ENCODE results near the gene INSYN2B. TPM values are rescaled to one million over a fixed set of nuclear protein-coding genes. Genes with fewer than 3 reads are reported as not detected.

Gene INSYN2B
- total and polyA plus RNA-seq, 2 experiments from 2014 or later, result not detected

DNA sequence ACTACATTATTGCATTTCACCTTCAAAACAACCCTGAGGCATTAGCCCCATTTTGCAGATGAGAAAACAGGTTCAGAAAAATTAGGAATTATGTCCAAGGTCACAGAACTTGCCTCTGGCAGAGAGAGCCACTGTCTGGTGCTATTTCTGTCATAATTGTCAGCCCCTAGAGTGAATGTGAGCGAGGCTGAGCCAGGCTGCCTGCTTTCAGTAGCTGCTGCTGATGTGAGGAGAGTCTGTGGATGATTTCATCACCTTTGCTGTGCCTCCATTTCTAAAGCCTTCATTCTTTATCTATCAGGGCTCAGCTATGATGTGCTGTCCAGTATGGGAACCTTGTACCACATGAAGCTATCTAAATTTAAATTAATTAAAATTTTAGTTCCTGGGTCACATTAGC lies 71.4 kb downstream of the INSYN2B start:
- H3K27ac ChIP-seq (ENCODE audit: low read depth), result no peak overlapping the region
- H3K27me3 ChIP-seq (ENCODE audit: insufficient read depth), result no peaks in the 10 kb centered on the region
- no peak overlapping the region for H3K4me3 ChIP-seq
- H2AFZ ChIP-seq, result no peak overlapping the region
- H3K36me3 ChIP-seq (ENCODE audit: insufficient read depth), result no peaks in the 10 kb centered on the region
- H3K4me3 Mint-ChIP-seq, result no peak overlapping the region
- no peaks in the 10 kb centered on the region for H3K36me3 Mint-ChIP-seq (ENCODE audit: low read depth)
- TF ChIP-seq STAT1 (IDR thresholded peaks at IDR 0.05; ENCODE audit: unreplicated experiment), result no peak
- no peak for TF ChIP-seq NANOG (IDR thresholded peaks at IDR 0.05; ENCODE audit: borderline replicate concordance)
- TF ChIP-seq, protein P1, sequence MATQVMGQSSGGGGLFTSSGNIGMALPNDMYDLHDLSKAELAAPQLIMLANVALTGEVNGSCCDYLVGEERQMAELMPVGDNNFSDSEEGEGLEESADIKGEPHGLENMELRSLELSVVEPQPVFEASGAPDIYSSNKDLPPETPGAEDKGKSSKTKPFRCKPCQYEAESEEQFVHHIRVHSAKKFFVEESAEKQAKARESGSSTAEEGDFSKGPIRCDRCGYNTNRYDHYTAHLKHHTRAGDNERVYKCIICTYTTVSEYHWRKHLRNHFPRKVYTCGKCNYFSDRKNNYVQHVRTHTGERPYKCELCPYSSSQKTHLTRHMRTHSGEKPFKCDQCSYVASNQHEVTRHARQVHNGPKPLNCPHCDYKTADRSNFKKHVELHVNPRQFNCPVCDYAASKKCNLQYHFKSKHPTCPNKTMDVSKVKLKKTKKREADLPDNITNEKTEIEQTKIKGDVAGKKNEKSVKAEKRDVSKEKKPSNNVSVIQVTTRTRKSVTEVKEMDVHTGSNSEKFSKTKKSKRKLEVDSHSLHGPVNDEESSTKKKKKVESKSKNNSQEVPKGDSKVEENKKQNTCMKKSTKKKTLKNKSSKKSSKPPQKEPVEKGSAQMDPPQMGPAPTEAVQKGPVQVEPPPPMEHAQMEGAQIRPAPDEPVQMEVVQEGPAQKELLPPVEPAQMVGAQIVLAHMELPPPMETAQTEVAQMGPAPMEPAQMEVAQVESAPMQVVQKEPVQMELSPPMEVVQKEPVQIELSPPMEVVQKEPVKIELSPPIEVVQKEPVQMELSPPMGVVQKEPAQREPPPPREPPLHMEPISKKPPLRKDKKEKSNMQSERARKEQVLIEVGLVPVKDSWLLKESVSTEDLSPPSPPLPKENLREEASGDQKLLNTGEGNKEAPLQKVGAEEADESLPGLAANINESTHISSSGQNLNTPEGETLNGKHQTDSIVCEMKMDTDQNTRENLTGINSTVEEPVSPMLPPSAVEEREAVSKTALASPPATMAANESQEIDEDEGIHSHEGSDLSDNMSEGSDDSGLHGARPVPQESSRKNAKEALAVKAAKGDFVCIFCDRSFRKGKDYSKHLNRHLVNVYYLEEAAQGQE (IDR thresholded peaks at IDR 0.05; ENCODE audit: unreplicated experiment), result no peak
- TF ChIP-seq JUNB (IDR thresholded peaks at IDR 0.05; ENCODE audit: unreplicated experiment), result no peak
- no peak for TF ChIP-seq EZH2 (IDR thresholded peaks at IDR 0.05; ENCODE audit: low read depth, unreplicated experiment)
- TF ChIP-seq POLR2AphosphoS5 (IDR thresholded peaks at IDR 0.05; ENCODE audit: low read depth), result no peak
- no peak for TF ChIP-seq ZNF114 (CRISPR knock-in tag; IDR thresholded peaks at IDR 0.05)
- TF ChIP-seq CREB1 (CRISPR knock-in tag; IDR thresholded peaks at IDR 0.05; ENCODE audit: low read depth), result no peak
- no peak for TF ChIP-seq ZNF462 (CRISPR knock-in tag; IDR thresholded peaks at IDR 0.05)
- TF ChIP-seq, protein P2, sequence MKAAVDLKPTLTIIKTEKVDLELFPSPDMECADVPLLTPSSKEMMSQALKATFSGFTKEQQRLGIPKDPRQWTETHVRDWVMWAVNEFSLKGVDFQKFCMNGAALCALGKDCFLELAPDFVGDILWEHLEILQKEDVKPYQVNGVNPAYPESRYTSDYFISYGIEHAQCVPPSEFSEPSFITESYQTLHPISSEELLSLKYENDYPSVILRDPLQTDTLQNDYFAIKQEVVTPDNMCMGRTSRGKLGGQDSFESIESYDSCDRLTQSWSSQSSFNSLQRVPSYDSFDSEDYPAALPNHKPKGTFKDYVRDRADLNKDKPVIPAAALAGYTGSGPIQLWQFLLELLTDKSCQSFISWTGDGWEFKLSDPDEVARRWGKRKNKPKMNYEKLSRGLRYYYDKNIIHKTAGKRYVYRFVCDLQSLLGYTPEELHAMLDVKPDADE (IDR thresholded peaks at IDR 0.05), result no peak
- no peaks in the 10 kb centered on the region for H3K9me2 ChIP-seq (ENCODE audit: insufficient read depth)
- H3F3A ChIP-seq (replicated peaks; ENCODE audit: low read depth), result no peaks in the 10 kb centered on the region
- no peak overlapping the region for H3K4me2 ChIP-seq
- no peaks in the 10 kb centered on the region for H3K4me1 ChIP-seq (ENCODE audit: insufficient read depth)
- H3K4me1 Mint-ChIP-seq, result peaks cover 9% of the 10 kb centered on the region; the same call in 2 of the 3 replicates
- H3K27me3 Mint-ChIP-seq (ENCODE audit: insufficient read depth, low read depth, poor library complexity), result no peaks in the 10 kb centered on the region
- DNase-seq (ENCODE audit: low spot score), result no peak
- no peak for ATAC-seq
- no peaks in the 10 kb centered on the region for H4K20me1 ChIP-seq (replicated peaks; ENCODE audit: insufficient read depth)
- no peak overlapping the region for H3K27ac Mint-ChIP-seq
- no peaks in the 10 kb centered on the region for H3K9me3 Mint-ChIP-seq
- no peaks in the 10 kb centered on the region for H3K79me2 ChIP-seq (replicated peaks; ENCODE audit: insufficient read depth)
